IMR-90 (cell line): ENCODE results near the gene SGMS1. TPM values are rescaled to one million over a fixed set of nuclear protein-coding genes. Genes with fewer than 3 reads are reported as not detected.
A peak's percentile ranks its signal among the peaks of the same experiment; 100 is the strongest.

Experiments used
- ATAC-seq: fragments of 200-7000 bp; cut with Tn5 transposase; 2 replicates; pipeline ENCODE4 v1.9.1; 2020; ENCODE audit warnings: low read depth, mild to moderate bottlenecking, moderate library complexity
- BruUV-seq: library from RNA; stranded (reverse); fragments of 400-500 nt; replicated peaks from 2 replicates; lab custom pipeline; 2021; lab: Mats Ljungman, UMichigan
- CTCF ChIA-PET: fragments of 300-600 bp; formaldehyde crosslinking; extraction: SDS; loops from one replicate; lab custom pipeline; 2021; ENCODE audit warnings: antibody characterized with exemption; lab: Yijun Ruan, JAX
- POLR2A ChIA-PET: fragments of 300-600 bp; sonication (Branson Sonifier 250); formaldehyde crosslinking; loops from one replicate; lab custom pipeline; 2022; ENCODE audit warnings: antibody characterized with exemption; ENCODE audit not compliant: unreplicated experiment; lab: Charles Lee
- DNase-seq: peaks from one replicate; pipeline ENCODE4 v3.0.0; 2013
- H2AFZ ChIP-seq: replicated peaks from 2 replicates; pipeline ENCODE3; 2013; ENCODE audit warnings: low read length, mild to moderate bottlenecking; ENCODE audit not compliant: poor library complexity
- H2AK5ac ChIP-seq: 2 replicates; pipeline ENCODE4 v1.6.1; 2013; ENCODE audit warnings: low read depth, low read length, inconsistent platforms
- H2AK9ac ChIP-seq: replicated peaks from 2 replicates; pipeline ENCODE3; 2013; ENCODE audit warnings: mild to moderate bottlenecking, low read depth, low read length, moderate library complexity; ENCODE audit not compliant: poor library complexity
- H2BK120ac ChIP-seq: 2 replicates; pipeline ENCODE4 v1.6.1; 2013; ENCODE audit warnings: low read depth, low read length, inconsistent platforms
- H2BK15ac ChIP-seq: 3 replicates; pipeline ENCODE4 v1.6.1; 2013; ENCODE audit warnings: low read depth, low read length, inconsistent platforms
- H2BK20ac ChIP-seq: 2 replicates; pipeline ENCODE4 v1.6.1; 2013; ENCODE audit warnings: low read depth, mild to moderate bottlenecking, inconsistent platforms, low read length, moderate library complexity
- H2BK5ac ChIP-seq: 2 replicates; pipeline ENCODE4 v1.6.1; 2013; ENCODE audit warnings: mild to moderate bottlenecking, low read depth, low read length, inconsistent platforms; ENCODE audit not compliant: poor library complexity, severe bottlenecking
- H3K14ac ChIP-seq: replicated peaks from 2 replicates; pipeline ENCODE4 v1.6.1; 2013; ENCODE audit warnings: low read depth, low read length, inconsistent platforms
- H3K18ac ChIP-seq: 2 replicates; pipeline ENCODE4 v1.6.1; 2013; ENCODE audit warnings: low read depth, low read length, control low read depth
- H3K23ac ChIP-seq: 2 replicates; pipeline ENCODE4 v1.6.1; 2013; ENCODE audit warnings: low read depth, low read length, inconsistent platforms
- H3K27ac ChIP-seq: 2 replicates; pipeline ENCODE4 v1.5.1; 2013; ENCODE audit warnings: mild to moderate bottlenecking, control low read depth, low read length; ENCODE audit not compliant: insufficient read depth
- H3K27me3 ChIP-seq: 2 replicates; pipeline ENCODE4 v1.6.1; 2013; ENCODE audit warnings: low read length; ENCODE audit not compliant: control insufficient read depth, insufficient read depth
- H3K36me3 ChIP-seq: 2 replicates; pipeline ENCODE4 v1.6.1; 2013; ENCODE audit warnings: low read length, mixed read lengths; ENCODE audit not compliant: control insufficient read depth, insufficient read depth
- H3K4ac ChIP-seq: 2 replicates; pipeline ENCODE4 v1.6.1; 2013; ENCODE audit warnings: low read depth, low read length, inconsistent platforms
- H3K4me1 ChIP-seq: 2 replicates; pipeline ENCODE4 v1.6.1; 2013; ENCODE audit warnings: low read length, mixed read lengths; ENCODE audit not compliant: control insufficient read depth, insufficient read depth
- H3K4me2 ChIP-seq: 2 replicates; pipeline ENCODE4 v1.6.1; 2013; ENCODE audit warnings: low read depth, mild to moderate bottlenecking, control low read depth, low read length, moderate library complexity
- H3K4me3 ChIP-seq: 2 replicates; pipeline ENCODE4 v1.5.1; 2013; ENCODE audit warnings: low read depth, mild to moderate bottlenecking, control low read depth, low read length, moderate library complexity; ENCODE audit not compliant: insufficient read depth
- H3K56ac ChIP-seq: 2 replicates; pipeline ENCODE4 v1.6.1; 2013; ENCODE audit warnings: low read length, inconsistent platforms; ENCODE audit not compliant: insufficient read depth; ENCODE audit errors: extremely low read depth
- H3K79me1 ChIP-seq, 2 experiments: 2 replicates each; pipeline ENCODE4 v1.6.1; 2013; ENCODE audit warnings: low read length in 2 of 2, inconsistent platforms in 1 of 2, low read depth in 1 of 2
- H3K9ac ChIP-seq: 2 replicates; pipeline ENCODE4 v1.6.1; 2013; ENCODE audit warnings: low read depth, low read length, control low read depth
- H3K9me1 ChIP-seq: 2 replicates; pipeline ENCODE4 v1.6.1; 2013; ENCODE audit warnings: low read length, inconsistent platforms; ENCODE audit not compliant: insufficient read depth
- H3K9me3 ChIP-seq: 2 replicates; pipeline ENCODE4 v1.6.1; 2013; ENCODE audit warnings: low read length; ENCODE audit not compliant: control insufficient read depth, insufficient read depth
- H4K20me1 ChIP-seq: 2 replicates; pipeline ENCODE4 v1.6.1; 2013; ENCODE audit warnings: low read length, inconsistent platforms; ENCODE audit not compliant: insufficient read depth
- H4K5ac ChIP-seq: 2 replicates; pipeline ENCODE4 v1.6.1; 2013; ENCODE audit warnings: mild to moderate bottlenecking, low read depth, low read length, control low read depth
- H4K8ac ChIP-seq, 2 experiments: 2 replicates each; pipeline ENCODE4 v1.6.1; 2013; ENCODE audit warnings: low read depth in 2 of 2, low read length in 2 of 2, control low read depth in 1 of 2, inconsistent platforms in 1 of 2
- H4K91ac ChIP-seq: 2 replicates; pipeline ENCODE4 v1.6.1; 2013; ENCODE audit warnings: low read depth, low read length, inconsistent platforms; ENCODE audit not compliant: insufficient read depth
- CEBPB ChIP-seq: IDR thresholded peaks from 2 replicates; pipeline ENCODE4 v1.6.1; 2012; ENCODE audit warnings: low read depth, low read length, improper control_type of control experiment
- CHD1 ChIP-seq: IDR thresholded peaks from 2 replicates; pipeline ENCODE4 v1.6.1; 2012; ENCODE audit warnings: low read depth, low read length, improper control_type of control experiment
- FOS ChIP-seq: fragments of 150-350 bp; IDR thresholded peaks from 2 replicates; pipeline ENCODE4 v1.6.1; 2016; ENCODE audit warnings: low read depth, low read length
- MAFK ChIP-seq: IDR thresholded peaks from 2 replicates; pipeline ENCODE4 v1.6.1; 2012; ENCODE audit warnings: low read depth, low read length, improper control_type of control experiment
- MAZ ChIP-seq: IDR thresholded peaks from 2 replicates; pipeline ENCODE4 v1.6.1; 2012; ENCODE audit warnings: low read depth, mild to moderate bottlenecking, low read length, improper control_type of control experiment, moderate library complexity, borderline replicate concordance
- MXI1 ChIP-seq: IDR thresholded peaks from 2 replicates; pipeline ENCODE4 v1.6.1; 2012; ENCODE audit warnings: low read depth, mild to moderate bottlenecking, low read length, moderate library complexity, borderline replicate concordance
- NFE2L2 ChIP-seq: fragments of 150-350 bp; IDR thresholded peaks from 2 replicates; pipeline ENCODE4 v1.6.1; 2016; ENCODE audit warnings: low read depth, mild to moderate bottlenecking, low read length
- POLR2A ChIP-seq: IDR thresholded peaks from 2 replicates; pipeline ENCODE4 v1.6.1; 2012; ENCODE audit warnings: mild to moderate bottlenecking, low read depth, low read length
- RAD21 ChIP-seq: IDR thresholded peaks from 2 replicates; pipeline ENCODE4 v1.6.1; 2012; ENCODE audit warnings: low read length, improper control_type of control experiment
- RCOR1 ChIP-seq: IDR thresholded peaks from 2 replicates; pipeline ENCODE4 v1.6.1; 2012; ENCODE audit warnings: mild to moderate bottlenecking, low read length, improper control_type of control experiment; ENCODE audit not compliant: insufficient replicate concordance
- RFX5 ChIP-seq: IDR thresholded peaks from 2 replicates; pipeline ENCODE4 v1.8.0; 2012; ENCODE audit warnings: low read depth, mild to moderate bottlenecking, low read length, moderate library complexity
- SMC3 ChIP-seq: fragments of 150-350 bp; IDR thresholded peaks from 2 replicates; pipeline ENCODE4 v1.6.1; 2016; ENCODE audit warnings: low read depth, mild to moderate bottlenecking, antibody characterized with exemption, low read length, moderate library complexity
- WGBS, 2 experiments: methylation state at CpG; one replicate each; pipeline versions ENCODE4 v1.1.5 to v1.1.7; 2013; ENCODE audit warnings: missing lambda C conversion rate in 2 of 2; ENCODE audit not compliant: insufficient read length in 1 of 2; ENCODE audit errors: extremely low coverage in 2 of 2; 5-methylcytosine and 5-hydroxymethylcytosine counted together
- dilution Hi-C: fragments of 300-500 bp; cut with HindIII; formaldehyde crosslinking; loops from one replicate; pipeline ENCODE4 v1.14.3; 2018; ENCODE audit warnings: low sequenced_read_pairs; ENCODE audit not compliant: unreplicated experiment
- in situ Hi-C: fragments of 300-500 bp; cut with MboI; formaldehyde crosslinking; loops from 3 replicates; pipeline ENCODE4 v1.14.3; 2019; ENCODE audit warnings: low sequenced_read_pairs, inconsistent platforms, mixed read lengths
- intact Hi-C: fragments of 100-400 bp; cut with micrococcal nuclease; formaldehyde crosslinking; loops from 2 replicates; pipeline ENCODE4 v1.10.0; 2022
- polyA plus RNA-seq, 3 experiments: library from polyadenylated mRNA; depleted of rRNA; stranded (reverse); fragments of >200 nt; gene quantifications; 2 replicates each; pipeline ENCODE4 v1.2.3, GENCODE V29; 2012; ENCODE audit warnings: low replicate concordance in 1 of 3
- total RNA-seq: library from RNA; depleted of rRNA; stranded (reverse); fragments of >200 nt; gene quantifications from 2 replicates; pipeline ENCODE4 v1.2.3, GENCODE V29; 2012
- TF ChIP-seq, protein P1 (sequence below): conservative IDR thresholded peaks from 2 replicates; pipeline ENCODE4 v1.5.1; 2012; ENCODE audit warnings: mild to moderate bottlenecking, low read depth, low read length, improper control_type of control experiment
- TF ChIP-seq, protein P2 (sequence below): fragments of 150-350 bp; IDR thresholded peaks from 2 replicates; pipeline ENCODE4 v1.6.1; 2016; ENCODE audit warnings: low read depth, mild to moderate bottlenecking, low read length, moderate library complexity, borderline replicate concordance
- TF ChIP-seq, protein P3 (sequence below): fragments of 150-350 bp; IDR thresholded peaks from 2 replicates; pipeline ENCODE4 v1.6.1; 2017; ENCODE audit warnings: mild to moderate bottlenecking, antibody characterized with exemption, low read length, low read depth

Gene SGMS1
- total and polyA plus RNA-seq, 2 of the 4 experiments (the other 2 are of a cell fraction): 9.8 to 30.8 TPM

DNA sequence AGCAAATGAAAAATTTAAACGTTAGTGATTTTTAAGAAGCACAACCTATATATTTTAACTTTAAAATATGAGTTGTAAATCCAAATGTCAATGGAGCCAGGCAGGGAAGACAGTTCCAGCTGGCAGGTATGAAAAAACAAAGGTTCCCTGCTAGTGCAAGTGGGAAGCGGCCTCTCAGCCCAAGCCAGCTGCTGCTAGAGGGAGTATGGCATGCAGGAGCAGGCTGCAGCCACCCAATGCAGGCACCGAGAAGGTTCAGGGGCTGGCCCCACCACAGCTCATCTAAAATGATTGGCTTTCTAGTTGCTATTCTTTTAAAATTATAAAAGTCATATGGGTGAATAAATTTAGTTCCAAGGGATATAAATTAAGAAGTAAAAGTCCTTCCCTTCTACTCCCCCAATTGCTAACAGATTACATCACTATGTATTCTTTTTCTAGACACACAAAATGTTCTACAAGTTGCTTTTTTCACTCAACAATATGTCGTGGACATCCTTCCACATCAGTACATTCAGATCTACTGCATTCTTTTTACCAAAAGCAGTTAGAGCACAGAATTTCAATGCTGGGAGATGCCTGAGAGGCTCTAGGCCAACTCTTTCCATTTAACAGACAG is 69.3 kb downstream of the SGMS1 start:
- Histone ChIP-seq H2AK9ac (no peak overlapping the region), H3K79me1 (peaks cover 36 to 45% of the 10 kb centered on the region in 2 experiments), H4K8ac (peak overlapping the region in 1 of 2 experiments; percentile 19; a peak in 1 of 4 replicates), H3K4me2 (no peak overlapping the region), H3K18ac (peak overlapping the region; percentile 93), H2BK120ac (peak overlapping the region; percentile 69), H4K5ac (peak overlapping the region; percentile 65), H3K4me3 (no peak overlapping the region), H2AK5ac (peak overlapping the region; percentile 75; the same call in 1 of the 2 replicates), H3K9me1 (peaks cover 12% of the 10 kb centered on the region), H3K9ac (no peak overlapping the region), H3K56ac (no peak overlapping the region; the same call in 1 of the 2 replicates), H2BK15ac (peak overlapping the region; percentile 65; the same call in 2 of the 3 replicates), H2BK5ac (peak overlapping the region; percentile 80), H3K27me3 (no peaks in the 10 kb centered on the region), H4K20me1 (peaks cover 11% of the 10 kb centered on the region; the same call in 1 of the 2 replicates), H2BK20ac (peak overlapping the region; percentile 76), H3K9me3 (no peaks in the 10 kb centered on the region), H3K4ac (peak overlapping the region; percentile 66), H3K23ac (no peak overlapping the region; the same call in 1 of the 2 replicates), H3K36me3 (0 out of 2 replicates have a peak, but pooled peaks cover 1% of the 10 kb centered on the region), H4K91ac (peak overlapping the region; percentile 77; the same call in 1 of the 2 replicates), H3K4me1 (peaks cover 26% of the 10 kb centered on the region), H2AFZ (no peak overlapping the region), H3K27ac (peak overlapping the region; percentile 83; the same call in 1 of the 2 replicates), H3K14ac (no peak overlapping the region; the same call in 1 of the 2 replicates)
- dilution Hi-C loops: no loop called here
- intact Hi-C loops: loop anchor here (5.0 kb wide), 2 partner anchors 53 to 92 kb away; no protein-coding TSS in a partner anchor
- ATAC-seq (no peak), DNase-seq (no peak)
- CTCF ChIA-PET: no interaction called here
- in situ Hi-C loops: no loop called here
- no TSS peak for BruUV-seq
- POLR2A ChIA-PET: interaction anchor here (1.0 kb wide), 1 partner anchor 136 kb away, joined by 5 read pairs; no protein-coding TSS in a partner anchor
- WGBS, 2 experiments: no CpG with 5 or more reads among the region's 4 CpGs
- no peak for TF ChIP-seq MAFK
- no peak for TF ChIP-seq POLR2A
- TF ChIP-seq, protein P1, sequence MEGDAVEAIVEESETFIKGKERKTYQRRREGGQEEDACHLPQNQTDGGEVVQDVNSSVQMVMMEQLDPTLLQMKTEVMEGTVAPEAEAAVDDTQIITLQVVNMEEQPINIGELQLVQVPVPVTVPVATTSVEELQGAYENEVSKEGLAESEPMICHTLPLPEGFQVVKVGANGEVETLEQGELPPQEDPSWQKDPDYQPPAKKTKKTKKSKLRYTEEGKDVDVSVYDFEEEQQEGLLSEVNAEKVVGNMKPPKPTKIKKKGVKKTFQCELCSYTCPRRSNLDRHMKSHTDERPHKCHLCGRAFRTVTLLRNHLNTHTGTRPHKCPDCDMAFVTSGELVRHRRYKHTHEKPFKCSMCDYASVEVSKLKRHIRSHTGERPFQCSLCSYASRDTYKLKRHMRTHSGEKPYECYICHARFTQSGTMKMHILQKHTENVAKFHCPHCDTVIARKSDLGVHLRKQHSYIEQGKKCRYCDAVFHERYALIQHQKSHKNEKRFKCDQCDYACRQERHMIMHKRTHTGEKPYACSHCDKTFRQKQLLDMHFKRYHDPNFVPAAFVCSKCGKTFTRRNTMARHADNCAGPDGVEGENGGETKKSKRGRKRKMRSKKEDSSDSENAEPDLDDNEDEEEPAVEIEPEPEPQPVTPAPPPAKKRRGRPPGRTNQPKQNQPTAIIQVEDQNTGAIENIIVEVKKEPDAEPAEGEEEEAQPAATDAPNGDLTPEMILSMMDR: no peak
- TF ChIP-seq RCOR1: no peak
- no peak for TF ChIP-seq RFX5
- TF ChIP-seq CHD1: no peak
- TF ChIP-seq NFE2L2: no peak
- TF ChIP-seq, protein P2, sequence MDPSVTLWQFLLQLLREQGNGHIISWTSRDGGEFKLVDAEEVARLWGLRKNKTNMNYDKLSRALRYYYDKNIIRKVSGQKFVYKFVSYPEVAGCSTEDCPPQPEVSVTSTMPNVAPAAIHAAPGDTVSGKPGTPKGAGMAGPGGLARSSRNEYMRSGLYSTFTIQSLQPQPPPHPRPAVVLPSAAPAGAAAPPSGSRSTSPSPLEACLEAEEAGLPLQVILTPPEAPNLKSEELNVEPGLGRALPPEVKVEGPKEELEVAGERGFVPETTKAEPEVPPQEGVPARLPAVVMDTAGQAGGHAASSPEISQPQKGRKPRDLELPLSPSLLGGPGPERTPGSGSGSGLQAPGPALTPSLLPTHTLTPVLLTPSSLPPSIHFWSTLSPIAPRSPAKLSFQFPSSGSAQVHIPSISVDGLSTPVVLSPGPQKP: no peak
- no peak for TF ChIP-seq MXI1
- TF ChIP-seq, protein P3, sequence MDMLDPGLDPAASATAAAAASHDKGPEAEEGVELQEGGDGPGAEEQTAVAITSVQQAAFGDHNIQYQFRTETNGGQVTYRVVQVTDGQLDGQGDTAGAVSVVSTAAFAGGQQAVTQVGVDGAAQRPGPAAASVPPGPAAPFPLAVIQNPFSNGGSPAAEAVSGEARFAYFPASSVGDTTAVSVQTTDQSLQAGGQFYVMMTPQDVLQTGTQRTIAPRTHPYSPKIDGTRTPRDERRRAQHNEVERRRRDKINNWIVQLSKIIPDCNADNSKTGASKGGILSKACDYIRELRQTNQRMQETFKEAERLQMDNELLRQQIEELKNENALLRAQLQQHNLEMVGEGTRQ: no peak
- no peak for TF ChIP-seq RAD21
- no peak for TF ChIP-seq CEBPB
- TF ChIP-seq MAZ: no peak
- no peak for TF ChIP-seq SMC3
- TF ChIP-seq FOS: no peak
